Stimulated activated CD8-positive, alpha-beta memory T cell treated with anti-CD3 and anti-CD28 coated beads, Interleukin-12 subunit alpha, Interleukin-12 subunit beta, amount 100 ng/mL, for 1 hour (primary cell): Measurements from ENCODE around the gene GSTT4.
"Not testable (repeated sequence)": the region's sequence is repeated elsewhere in the genome, so short reads cannot be mapped to it uniquely, and the experiment has no call there.

Experiments used
- DNase-seq: peaks from one replicate; pipeline ENCODE4 v3.0.0-alpha.2; 2020; ENCODE audit warnings: low read depth

Gene GSTT4

DNA sequence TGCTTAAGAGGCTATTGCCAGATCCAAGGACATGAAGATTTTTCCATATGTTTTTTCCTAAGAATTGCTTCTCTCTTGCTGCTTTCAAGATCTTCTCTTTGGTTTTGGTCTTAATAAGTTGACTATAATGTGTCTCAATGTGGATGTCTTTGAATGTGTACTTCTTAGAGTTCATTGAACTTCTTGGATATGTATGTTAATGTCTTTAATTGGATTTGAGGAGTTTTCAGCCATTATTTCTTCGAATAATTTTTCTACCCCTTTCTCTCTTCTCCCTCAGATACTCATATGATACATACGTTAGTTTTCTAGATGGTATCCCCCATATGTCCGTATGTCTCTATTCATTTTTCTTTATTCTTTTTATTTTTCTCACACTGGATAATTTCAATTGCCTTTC lies 19.1 kb upstream of the GSTT4 start:
- DNase-seq, result no peak

DNA sequence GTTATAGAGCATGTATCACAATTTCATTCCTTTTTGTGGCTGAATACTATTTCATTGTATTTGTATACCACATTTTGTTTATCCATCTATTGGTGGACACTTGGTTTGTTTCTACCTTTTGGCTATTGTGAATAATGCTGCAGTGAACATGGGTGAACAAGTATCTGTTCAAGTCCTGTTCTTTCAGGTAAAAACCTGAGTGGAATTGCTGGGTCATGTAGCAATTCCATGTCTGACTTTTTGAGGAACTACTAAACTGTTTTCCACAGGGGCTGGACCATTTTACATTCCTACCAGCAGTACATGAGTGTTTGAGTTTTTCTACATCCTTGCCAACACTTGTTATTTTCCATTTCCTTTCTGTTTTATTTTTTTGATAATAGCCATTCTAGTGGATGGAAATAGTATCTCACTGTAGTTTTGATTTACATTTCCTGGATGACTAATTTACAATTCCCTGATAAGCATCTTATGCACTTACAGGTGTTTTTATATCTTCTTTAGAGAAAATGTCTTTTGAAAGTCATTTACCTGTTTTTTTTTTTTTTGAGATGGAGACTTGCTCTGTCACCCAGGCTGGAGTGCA lies 18.0 kb upstream of the GSTT4 start:
- DNase-seq, result no peak

DNA sequence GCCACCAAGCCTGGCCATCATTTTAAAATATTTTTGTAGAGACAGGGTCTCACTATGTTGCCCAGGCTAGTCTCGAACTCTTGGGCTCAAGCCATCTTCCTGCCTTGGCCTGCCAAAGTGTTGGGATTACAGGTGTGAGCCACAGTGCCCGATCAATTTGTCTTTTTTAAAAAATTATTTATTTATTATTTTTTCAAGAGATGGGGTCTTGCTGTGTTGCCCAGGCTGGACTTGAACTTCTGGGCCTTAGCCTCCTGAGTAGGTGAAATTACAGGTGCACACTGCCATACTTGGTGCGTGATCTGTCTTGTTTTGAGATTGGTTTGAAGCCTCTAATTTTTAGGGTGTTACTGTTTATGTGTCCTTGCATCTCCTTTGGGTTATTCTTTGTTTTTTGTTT lies 16.1 kb upstream of the GSTT4 start:
- DNase-seq, result no peak

DNA sequence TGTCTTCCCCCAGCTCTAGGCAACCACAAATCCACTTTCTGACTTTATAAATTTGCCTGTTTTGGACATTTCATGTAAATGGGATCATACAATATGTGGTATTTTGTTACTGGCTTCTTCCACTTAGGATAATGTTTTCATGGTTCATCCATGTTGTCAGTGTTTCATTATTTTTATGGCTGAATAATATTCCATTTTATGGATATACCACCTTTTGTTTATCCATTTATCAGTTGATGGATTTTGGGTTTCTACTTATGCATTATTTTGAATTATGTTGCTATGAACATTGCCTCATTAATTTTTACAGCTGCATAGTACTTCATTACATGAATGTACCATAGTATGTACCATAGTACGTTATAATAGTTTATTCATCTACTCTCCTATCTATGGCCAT lies 10.9 kb upstream of the GSTT4 start:
- no peak for DNase-seq

DNA sequence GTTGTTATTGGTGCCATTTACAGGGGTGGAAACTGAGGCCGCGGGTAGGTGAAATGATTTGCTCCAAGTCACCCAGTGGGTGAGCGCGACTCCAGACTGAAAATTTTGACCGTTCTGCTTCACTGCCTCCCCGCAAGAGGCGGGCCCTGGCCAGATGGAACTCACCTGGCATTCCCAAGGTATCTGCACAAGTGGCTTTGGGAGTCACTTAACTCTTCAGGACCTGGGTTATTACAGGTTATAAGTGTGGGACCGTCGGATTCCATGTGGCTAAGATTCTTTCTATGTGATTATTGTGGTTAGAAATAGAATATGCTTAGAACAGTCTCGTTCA lies 6.4 kb upstream of the GSTT4 start:
- no peak for DNase-seq

DNA sequence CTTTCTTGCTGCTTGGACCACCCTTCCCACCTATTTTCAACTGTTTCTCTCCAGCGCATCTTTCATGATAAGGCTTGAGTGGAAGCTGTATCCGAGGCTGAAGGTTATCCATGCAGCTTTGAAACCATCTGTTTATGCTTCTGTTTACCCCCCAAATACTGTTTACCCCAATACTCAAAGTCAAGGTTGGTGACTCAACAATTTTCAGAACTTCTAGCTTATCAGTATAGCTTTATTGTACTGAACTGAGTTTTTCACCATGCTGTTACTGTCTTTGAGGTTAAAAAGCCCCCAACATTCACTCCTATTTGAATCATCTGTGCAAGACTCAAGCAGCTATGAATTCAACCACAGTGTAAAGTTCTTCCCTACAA lies 4.8 kb upstream of the GSTT4 start:
- DNase-seq, result no peak

DNA sequence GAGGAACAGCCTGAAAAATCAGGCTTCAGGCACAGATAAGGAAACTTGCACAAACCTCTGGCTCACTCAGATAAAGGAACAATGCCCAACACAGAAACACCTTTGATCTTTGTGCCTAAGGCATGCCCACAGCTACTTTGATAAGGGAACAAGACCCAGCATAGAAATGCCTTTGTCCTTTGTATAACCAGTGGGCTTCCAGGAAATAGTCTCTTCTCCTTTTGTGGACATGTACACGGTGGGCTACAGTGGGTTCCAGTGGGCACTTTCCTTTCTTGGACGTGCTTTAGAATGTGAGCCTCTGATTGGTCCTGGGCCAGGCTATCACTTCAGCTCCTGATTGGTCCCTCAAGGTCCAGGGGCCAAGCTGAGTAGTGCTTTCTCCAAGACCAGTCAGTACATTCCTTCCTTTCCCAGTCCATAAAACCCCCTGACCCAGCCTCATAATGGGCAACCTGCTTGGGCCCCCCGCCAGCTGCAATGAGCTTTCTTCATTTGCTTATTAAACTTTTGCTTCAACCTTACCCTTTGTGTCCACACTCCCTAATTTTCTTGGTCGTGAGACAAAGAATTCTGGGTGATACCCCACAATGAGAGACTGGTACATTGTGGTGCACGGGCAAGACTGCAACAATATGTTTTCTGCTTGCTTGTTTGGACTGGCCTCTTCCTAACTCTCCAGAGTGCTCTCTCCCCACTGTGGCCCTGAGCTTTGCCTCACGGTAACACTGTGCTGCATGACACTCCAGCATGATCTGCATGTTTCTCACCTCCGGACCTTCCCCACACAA lies 4.2 kb upstream of the GSTT4 start:
- DNase-seq, result no peak

DNA sequence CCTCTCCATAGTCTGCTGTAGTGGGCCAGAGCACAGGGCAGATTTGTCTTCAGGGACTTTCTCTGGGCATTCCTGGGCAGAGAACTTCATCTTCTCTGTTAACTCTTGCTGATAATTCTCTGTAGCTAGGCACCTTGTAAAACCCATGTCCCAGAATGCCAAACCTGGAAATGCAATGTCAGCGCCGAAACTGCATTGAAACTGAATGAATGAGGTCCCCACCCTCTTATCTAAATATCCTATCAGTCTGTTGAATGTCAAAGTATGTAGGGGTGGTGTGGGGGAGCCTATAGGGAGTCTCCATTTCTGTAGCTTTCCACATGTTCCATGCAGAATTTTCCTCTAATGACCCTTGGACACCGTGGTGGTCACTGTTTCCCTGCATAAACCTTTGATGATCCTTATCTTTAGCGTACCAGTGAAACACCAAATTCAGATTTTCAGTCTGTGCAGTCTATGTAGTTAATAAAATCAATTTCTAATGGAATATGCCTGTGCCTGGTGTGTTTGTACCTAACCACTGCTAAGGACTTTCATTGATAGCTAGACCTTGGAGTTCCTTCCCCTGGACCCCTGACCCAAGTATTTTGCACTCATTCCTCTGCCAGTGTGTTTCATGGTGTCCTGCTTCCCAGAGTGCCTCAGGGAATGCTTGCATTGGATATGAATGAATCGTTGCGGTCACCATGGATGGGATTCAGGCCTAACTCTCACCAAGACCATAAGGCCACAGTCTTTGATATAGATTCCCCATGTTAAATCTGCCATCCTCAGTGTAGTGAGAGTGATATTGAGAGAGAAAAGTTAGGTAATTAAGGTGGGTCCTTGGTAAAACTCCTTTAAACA lies 3.4 kb upstream of the GSTT4 start:
- no peak for DNase-seq

DNA sequence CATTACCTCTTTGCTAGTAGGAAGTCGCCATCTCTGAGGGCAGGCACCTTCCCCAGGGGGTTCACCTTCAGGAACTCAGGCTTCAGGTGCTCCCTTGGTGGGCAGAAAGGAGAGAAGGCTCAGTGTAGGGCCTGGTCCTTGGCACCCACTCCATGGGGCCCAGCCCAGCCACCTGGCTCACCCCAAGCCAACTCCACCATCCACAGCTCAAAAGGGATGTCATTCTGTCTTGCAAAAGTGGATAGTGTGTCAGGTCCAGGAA lies 2.7 kb upstream of the GSTT4 start:
- no peak for DNase-seq

DNA sequence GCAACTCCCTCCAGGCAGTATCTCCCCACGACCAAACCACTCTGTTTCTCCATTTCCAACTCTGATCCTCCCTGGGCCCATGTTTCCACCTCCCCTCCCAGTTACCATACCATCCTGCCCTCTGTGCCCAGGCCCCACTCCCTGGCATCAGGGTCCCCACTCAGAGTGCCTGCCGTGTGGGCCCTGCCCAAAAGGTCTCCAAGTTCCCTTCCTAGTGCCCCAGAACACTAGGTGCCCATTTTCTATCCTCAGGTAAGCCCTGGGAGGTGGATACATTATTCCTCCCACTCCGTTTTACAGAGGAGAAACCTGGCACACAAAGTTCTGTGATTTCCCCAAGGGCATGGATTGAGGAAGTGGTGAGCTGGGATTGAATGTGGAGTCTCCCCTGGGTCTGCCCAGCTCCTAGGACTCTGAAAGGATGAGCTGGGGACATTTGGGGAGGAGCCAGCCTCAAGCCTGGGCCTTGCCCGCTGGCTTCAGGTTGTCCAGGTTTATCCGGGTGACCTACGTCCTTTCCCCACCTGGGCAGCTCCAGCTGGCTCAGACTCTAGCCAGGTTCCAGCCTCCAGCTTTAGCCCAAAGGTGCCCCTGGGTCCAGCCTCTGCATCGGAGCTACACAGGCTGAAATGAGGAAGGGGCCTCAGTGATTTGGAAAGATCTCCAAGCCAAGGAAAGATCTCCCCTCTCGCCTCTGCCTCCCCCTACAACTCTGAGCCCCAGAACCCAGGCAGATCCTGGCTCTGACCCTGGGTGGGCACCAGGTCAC lies 2.2 kb upstream of the GSTT4 start:
- no peak for DNase-seq

DNA sequence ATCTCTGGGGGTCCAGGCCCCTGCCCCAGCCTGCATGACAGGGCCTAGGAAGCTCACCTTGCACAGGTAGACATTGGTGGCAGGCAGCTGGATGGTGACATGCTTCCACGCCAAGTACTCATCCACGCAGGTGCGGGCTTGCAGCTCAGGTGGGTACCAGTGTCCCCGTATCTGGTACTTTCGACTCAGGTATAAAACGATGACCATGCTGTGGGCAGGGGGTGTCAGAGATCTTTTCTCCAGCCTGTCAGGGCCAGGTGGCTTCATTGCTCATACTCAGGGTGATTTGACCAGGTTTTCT lies 1.6 kb upstream of the GSTT4 start:
- DNase-seq, result no peak

DNA sequence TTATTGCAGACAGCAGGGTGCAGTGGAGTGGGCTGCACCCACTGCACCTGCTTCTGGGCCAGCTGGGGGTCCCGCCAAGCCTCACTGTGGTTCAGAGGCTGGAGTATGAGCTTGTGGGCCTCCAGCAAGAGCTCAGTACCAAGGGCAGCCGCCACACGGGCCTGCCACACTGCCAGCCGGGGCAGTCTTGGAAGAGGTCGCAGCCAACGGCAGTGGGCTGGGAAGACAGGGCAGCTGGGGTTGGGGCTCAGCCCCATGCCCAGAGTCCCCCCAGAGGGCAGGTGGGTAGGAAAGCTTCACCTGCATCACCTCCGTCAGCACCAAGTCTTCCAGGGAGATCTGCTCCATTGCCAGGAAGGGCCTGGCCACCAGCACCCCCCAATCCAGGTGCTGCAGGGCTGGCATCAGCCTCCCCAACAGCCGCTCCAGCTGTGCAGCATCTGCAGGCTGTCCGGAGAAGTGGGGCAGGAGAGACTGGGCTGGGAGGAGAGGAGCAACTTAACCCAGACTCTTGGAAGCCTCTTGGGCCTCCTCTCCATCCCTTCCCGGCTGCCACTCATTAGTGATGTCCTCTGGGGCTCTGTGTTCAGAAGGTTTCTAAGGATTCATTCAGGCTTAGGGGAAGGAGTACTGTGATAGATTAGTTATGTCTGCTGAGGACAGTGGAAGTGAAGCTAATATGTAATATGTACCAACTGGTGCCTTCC lies 1.1 kb upstream of the GSTT4 start:
- no peak for DNase-seq

DNA sequence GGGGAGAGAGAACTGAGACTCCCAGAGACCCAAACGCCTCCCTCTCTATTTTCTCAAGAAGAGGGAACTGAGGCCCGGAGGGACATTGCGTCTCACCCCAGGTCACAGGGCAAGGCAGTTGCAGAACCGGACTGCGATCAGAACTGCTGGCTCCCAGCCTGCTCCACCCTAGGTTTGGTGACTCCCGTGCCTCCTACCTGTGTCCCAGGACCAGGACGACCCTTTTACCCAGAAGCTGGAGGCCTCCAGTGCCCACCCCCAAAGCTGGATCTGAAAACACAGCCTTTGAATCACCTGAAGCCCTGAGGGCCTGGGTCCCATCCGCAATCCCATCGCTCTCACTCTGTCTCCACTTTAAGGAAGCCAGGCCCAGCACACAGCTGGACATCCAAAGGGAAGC lies 1.4 kb downstream of the GSTT4 start:
- no peak for DNase-seq

DNA sequence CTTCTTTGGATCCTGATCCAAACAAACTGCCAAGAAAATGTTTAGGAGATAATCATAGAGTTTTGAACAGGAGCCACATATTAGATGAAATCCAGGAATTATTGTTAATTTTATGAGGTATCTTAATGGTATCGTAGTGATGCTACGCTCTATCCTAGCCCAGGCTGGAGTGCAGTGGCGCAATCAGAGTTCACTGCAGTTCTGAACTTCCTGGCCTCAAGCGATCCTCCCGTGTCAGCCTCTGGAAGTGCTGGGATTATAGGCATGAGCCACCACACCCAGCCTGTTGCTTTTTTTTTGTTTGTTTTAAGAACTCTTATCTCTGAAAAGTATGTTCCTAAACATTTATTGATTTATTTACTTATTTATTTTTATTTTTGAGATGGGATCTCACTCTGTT lies 2.4 kb downstream of the GSTT4 start:
- DNase-seq, result no peak

DNA sequence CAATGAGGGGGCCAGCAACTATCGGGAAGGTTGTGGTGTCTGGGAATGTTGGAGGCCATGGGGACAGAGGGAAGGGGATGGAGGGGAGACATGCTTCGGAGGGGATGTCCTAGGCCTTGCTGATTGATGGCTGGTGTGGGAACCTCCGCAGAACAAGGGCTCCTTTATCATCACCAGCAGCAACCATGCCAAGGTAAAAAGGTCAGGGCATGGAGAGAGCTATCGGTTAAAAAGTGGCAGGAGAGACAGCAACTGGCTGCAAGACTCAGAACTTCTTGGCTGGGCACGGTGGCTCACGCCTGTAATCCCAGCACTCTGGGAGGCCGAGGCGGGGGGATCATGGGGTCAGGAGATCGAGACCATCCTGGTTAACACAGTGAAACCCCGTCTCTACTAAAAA lies 3.0 kb downstream of the GSTT4 start:
- DNase-seq, result no peak

DNA sequence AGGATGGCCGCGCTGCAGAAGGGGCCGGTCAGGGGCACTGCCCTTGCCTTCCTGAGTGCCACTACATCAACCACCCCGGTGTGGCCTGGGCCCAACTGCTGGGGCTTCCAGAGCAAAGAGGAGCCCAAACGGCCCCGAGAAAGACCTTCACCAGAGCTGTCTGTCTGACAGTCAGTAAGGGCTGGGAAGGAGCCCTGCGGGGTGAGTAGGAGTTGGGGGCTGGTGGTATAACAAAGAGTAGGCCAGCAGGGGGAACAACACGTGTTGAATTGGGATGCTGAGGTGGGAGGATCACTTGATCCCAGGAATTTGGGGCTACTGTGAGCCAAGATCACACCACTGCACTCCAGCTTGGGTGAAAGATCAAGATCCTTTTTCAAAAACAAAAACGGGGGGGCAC lies 3.9 kb downstream of the GSTT4 start:
- DNase-seq, result no peak

DNA sequence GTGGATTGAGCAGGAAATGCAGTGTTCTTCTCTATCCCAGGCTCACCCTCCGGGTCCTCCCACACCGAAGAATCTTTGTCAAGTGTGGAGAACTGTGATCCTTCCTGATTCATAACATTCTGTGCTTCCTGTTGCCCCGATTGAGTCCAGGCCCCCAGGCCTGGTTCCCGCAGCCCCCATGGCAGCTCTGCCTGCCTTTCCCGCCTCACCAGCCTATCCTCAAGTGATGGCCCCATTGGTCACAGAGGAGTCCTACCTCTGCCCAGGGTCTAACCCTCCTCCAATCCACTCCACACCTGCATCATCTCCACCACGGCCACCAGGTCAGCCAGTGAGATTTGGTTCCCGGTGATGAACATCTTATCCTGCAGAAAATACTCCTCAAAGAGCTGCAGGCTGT lies 5.5 kb downstream of the GSTT4 start:
- not testable (repeated sequence) for DNase-seq

DNA sequence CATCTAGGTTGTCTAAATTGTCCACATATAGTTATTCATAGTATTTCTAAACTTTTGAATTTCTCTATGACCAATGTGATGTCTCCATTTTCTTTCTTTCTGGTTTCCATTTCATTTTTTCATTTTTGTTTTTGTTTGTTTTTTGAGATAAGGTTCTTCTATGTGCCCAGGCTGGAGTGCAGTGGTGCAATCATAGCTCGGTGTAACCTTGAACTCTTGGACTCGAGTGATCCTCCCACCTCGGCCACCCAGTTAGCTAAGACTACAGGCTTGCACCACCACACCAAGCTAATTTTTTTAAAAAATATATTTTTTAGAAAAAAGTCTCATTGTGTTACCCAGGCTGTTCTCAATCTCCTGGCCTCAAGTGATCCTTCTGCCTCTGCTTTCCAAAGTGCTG lies 8.2 kb downstream of the GSTT4 start:
- no peak for DNase-seq

DNA sequence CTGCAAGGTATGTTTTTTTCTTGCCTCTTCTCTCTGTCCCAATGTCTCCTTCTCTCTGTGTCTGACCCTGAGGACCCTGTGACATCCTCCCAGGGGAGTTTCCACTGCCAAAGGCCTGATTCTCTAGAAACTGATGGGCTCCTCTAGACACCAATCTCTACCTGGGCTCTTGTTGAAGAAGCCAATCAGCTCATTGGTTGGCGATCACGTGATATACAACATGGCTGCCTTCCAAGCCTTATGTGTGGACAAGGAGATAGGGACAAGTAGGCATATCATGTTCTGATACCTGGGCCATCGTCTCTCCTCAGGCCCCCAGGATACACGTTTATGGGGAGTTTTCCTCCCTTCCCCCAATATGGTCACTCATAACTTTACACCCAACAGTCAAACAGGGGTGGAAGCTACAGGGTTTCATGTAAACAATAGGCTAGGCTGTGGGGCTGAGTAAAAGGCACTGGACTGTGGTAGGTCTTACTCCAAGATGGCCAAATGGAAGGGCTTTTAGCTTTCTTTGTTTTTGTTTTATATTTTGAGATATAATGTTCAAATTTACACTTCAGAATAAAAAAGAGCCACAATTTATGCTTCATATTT lies 11.6 kb downstream of the GSTT4 start:
- DNase-seq, result not testable (repeated sequence)

DNA sequence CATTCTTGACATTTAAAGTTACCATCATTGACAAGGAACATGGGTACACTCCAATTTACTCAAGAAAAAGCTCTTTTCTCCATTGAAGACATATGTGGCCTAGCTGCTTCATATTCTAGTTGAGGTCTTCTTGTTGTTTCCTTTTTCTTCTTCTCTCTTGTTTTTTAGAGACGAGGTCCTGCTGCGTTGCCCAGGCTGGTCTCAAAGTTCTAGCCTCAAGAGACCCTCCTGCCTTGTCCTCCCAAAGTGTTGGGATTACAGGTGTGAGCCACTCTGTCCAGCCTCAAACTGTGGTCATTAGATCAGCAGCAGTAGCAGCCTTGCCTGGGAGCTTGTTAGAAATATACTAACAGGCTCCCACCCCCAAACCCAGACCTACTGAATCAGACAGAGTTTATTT lies 12.2 kb downstream of the GSTT4 start:
- not testable (repeated sequence) for DNase-seq

DNA sequence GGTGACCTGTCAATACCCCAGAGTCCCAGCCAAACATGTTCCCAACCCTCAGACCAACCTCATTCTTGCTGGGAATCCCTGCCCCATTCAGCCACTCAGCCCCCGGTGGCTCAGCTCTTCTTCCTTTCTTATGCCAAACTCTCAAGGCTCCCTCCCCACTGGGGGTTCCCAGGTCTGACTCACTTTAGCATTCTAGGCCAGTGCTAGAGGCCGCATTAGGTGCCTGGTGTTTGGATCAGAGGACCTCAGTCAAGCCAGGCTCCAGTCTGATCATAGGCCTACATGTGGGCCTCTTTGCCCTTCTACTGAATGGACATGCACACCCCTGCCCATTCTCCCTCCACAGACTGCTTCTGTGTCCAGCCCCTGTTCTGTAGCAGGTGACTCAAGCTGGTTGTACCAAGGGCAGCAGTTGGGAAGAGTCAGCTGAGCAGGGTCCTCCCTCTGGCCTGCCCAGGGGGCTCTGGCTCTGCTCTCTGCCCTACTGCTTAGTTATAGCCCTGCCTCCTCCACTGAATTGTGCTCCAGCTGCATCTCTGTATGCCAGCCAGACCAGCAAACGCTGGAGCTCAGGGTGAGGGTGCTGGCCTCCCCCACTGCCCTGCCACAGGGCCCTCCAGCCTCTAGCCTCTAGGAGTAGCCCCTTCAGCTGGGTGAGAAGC lies 15.5 kb downstream of the GSTT4 start:
- not testable (repeated sequence) for DNase-seq
